RWPE1 (cell line): ENCODE measurements around the gene DEFB129.

Experiments
- CTCF ChIA-PET: fragments of 350-600 bp; sonication (Branson Sonifier 250); formaldehyde crosslinking; extraction: SDS; loops from one replicate; lab custom pipeline; 2021; lab: Yijun Ruan, JAX
- POLR2A ChIA-PET: fragments of 400-600 bp; formaldehyde crosslinking; extraction: SDS; loops from one replicate; lab custom pipeline; 2020; ENCODE audit warnings: antibody characterized with exemption; ENCODE audit not compliant: low non-redundant PET; lab: Yijun Ruan, JAX
- DNase-seq: peaks from one replicate; pipeline ENCODE4 v3.0.0; 2012; ENCODE audit warnings: low spot score
- H3K27ac ChIP-seq: fragments of 450-650 bp; 2 replicates; pipeline ENCODE4 v1.5.1; 2017
- CTCF ChIP-seq: fragments of 450-650 bp; conservative IDR thresholded peaks from 2 replicates; pipeline ENCODE4 v1.5.1; 2017; ENCODE audit warnings: low read depth, mild to moderate bottlenecking

Gene DEFB129

GRCh38 chr20:259981-260380 lies 32.9 kb downstream of the DEFB129 start:
- ChIA-PET CTCF (interaction anchor here (0.5 kb wide), 1 partner anchor 1039 kb away, joined by 3 read pairs; no protein-coding TSS in a partner anchor), POLR2A (interaction anchor here (0.6 kb wide), 1 partner anchor 60 kb away, joined by 4 read pairs; no protein-coding TSS in a partner anchor)
- DNase-seq: no peak
- H3K27ac ChIP-seq: no peak overlapping the region
- no peak for TF ChIP-seq CTCF

- no peak for DNase-seq
- no peak for TF ChIP-seq CTCF
- no peak overlapping the region for H3K27ac ChIP-seq
- CTCF ChIA-PET: interaction anchor here (0.6 to 1.2 kb wide), 3 partner anchors 159 to 949 kb away, joined by 3 to 5 read pairs (median 4); no protein-coding TSS in a partner anchor
- POLR2A ChIA-PET: no interaction called here
These were observed 36.6 kb downstream of the DEFB129 start for GRCh38 chr20:263701-264100.

- CTCF ChIA-PET: interaction anchor here (0.6 to 2.5 kb wide), 10 partner anchors 9 to 138 kb away, joined by 3 to 13 read pairs (median 5); partner anchors contain the start of gene DEFB132
- peak; percentile 98 for TF ChIP-seq CTCF
- POLR2A ChIA-PET: no interaction called here
- peak; percentile 82 for DNase-seq
- H3K27ac ChIP-seq: no peak overlapping the region
These were observed 39.8 kb downstream of the DEFB129 start for GRCh38 chr20:266596-267562.

GRCh38 chr20:270517-270916 lies 43.5 kb downstream of the DEFB129 start:
- ChIA-PET CTCF (interaction anchor here (0.5 kb wide), 1 partner anchor 238 kb away, joined by 3 read pairs; no protein-coding TSS in a partner anchor), POLR2A (no interaction called here)
- no peak for TF ChIP-seq CTCF
- no peak for DNase-seq
- no peak overlapping the region for H3K27ac ChIP-seq

GRCh38 chr20:271069-271468 lies 44.0 kb downstream of the DEFB129 start:
- POLR2A ChIA-PET: no interaction called here
- no peak for TF ChIP-seq CTCF
- no peak overlapping the region for H3K27ac ChIP-seq
- DNase-seq: no peak
- CTCF ChIA-PET: no interaction called here

GRCh38 chr20:271528-271927 lies 44.5 kb downstream of the DEFB129 start:
- ChIA-PET POLR2A (no interaction called here), CTCF (no interaction called here)
- no peak overlapping the region for H3K27ac ChIP-seq
- no peak for TF ChIP-seq CTCF
- no peak for DNase-seq
